A549 (cell line): ENCODE results near the gene CYB5D1. TPM values are rescaled to one million over a fixed set of nuclear protein-coding genes. Genes with fewer than 3 reads are reported as not detected.
A peak's percentile ranks its signal among the peaks of the same experiment; 100 is the strongest.

Experiments used
- ATAC-seq, 2 experiments: fragments of 200-7000 bp in 1 of 2; fragments of >200 bp in 1 of 2; cut with Nextera tagmentation in 1 of 2; cut with Tn5 transposase in 1 of 2; 3 replicates each; pipeline versions ENCODE4 v1.8.0 to v1.9.1; 2018 to 2020; ENCODE audit warnings: mild to moderate bottlenecking in 1 of 2, moderate library complexity in 1 of 2
- CTCF ChIA-PET: fragments of 300-600 bp; sonication (Branson Sonifier 250); formaldehyde crosslinking; extraction: SDS; loops from one replicate; lab custom pipeline; 2021; ENCODE audit warnings: antibody characterized with exemption, inconsistent platforms; lab: Yijun Ruan, JAX
- POLR2A ChIA-PET: fragments of 350-600 bp; formaldehyde crosslinking; extraction: SDS; loops from one replicate; lab custom pipeline; 2021; ENCODE audit warnings: antibody characterized with exemption, inconsistent platforms; lab: Yijun Ruan, JAX
- DNase-seq, 2 experiments: peaks; one replicate each; pipeline versions ENCODE4 v3.0.0 to v3.0.0-alpha.2; 2011 to 2016; ENCODE audit warnings: low read depth in 1 of 2, low spot score in 1 of 2
- FAIRE-seq: peaks from 2 replicates; lab custom pipeline; 2011; peaks lifted over from hg19 to GRCh38; lab: Jason Lieb, UNC
- H3K27ac ChIP-seq, 2 experiments: fragments of >200 bp; sonication (Bioruptor Twin); formaldehyde crosslinking; 3 replicates each; pipeline ENCODE4 v1.5.1; 2016 to 2017
- H3K4me1 ChIP-seq: fragments of >200 bp; sonication (Bioruptor Twin); formaldehyde crosslinking; 3 replicates; pipeline ENCODE4 v1.6.1; 2016
- H3K4me2 ChIP-seq: fragments of >200 bp; sonication (Bioruptor Twin); formaldehyde crosslinking; 3 replicates; pipeline ENCODE4 v1.6.1; 2016
- H3K4me3 ChIP-seq: fragments of >200 bp; sonication (Bioruptor Twin); formaldehyde crosslinking; 3 replicates; pipeline ENCODE4 v1.5.1; 2016
- H3K9me3 ChIP-seq: fragments of >200 bp; sonication (Bioruptor Twin); formaldehyde crosslinking; 3 replicates; pipeline ENCODE4 v1.6.1; 2016
- CBX2 ChIP-seq: fragments of 200-600 bp; sonication (generic); IDR thresholded peaks from 2 replicates; pipeline ENCODE4 v1.6.1; 2016; ENCODE audit warnings: low read depth, mild to moderate bottlenecking, borderline replicate concordance
- CHD2 ChIP-seq: fragments of 150-350 bp; IDR thresholded peaks from 2 replicates; pipeline ENCODE4 v1.6.1; 2014; ENCODE audit warnings: low read length; ENCODE audit not compliant: partially characterized antibody
- EP300 ChIP-seq, 2 experiments: fragments of >200 bp; sonication (Bioruptor Twin); formaldehyde crosslinking; IDR thresholded peaks; 2 replicates in 1 of 2; 3 replicates in 1 of 2; pipeline ENCODE4 v1.6.1; 2016 to 2017
- FOSB ChIP-seq: fragments of 250-450 bp; sonication (Bioruptor Pico); IDR thresholded peaks from 2 replicates; pipeline ENCODE4 v1.5.0; 2020; ENCODE audit warnings: mild to moderate bottlenecking, moderate library complexity
- FOXS1 ChIP-seq: fragments of 250-450 bp; sonication (Bioruptor Pico); IDR thresholded peaks from 2 replicates; pipeline ENCODE4 v1.5.0; 2020; ENCODE audit warnings: mild to moderate bottlenecking, moderate library complexity
- GATA3 ChIP-seq: IDR thresholded peaks from 2 replicates; pipeline ENCODE4 v1.6.1; 2012; ENCODE audit warnings: borderline replicate concordance
- HMGXB4 ChIP-seq: fragments of 250-450 bp; sonication (Bioruptor Pico); IDR thresholded peaks from 2 replicates; pipeline ENCODE4 v1.5.0; 2021; ENCODE audit warnings: mild to moderate bottlenecking, moderate library complexity, borderline replicate concordance
- HOXA7 ChIP-seq: fragments of 250-450 bp; sonication (Bioruptor Pico); IDR thresholded peaks from 2 replicates; pipeline ENCODE4 v1.5.0; 2020; ENCODE audit warnings: mild to moderate bottlenecking, moderate library complexity
- JUN ChIP-seq, 2 experiments: fragments of >200 bp; sonication (Bioruptor Twin); formaldehyde crosslinking; IDR thresholded peaks; 2 replicates in 1 of 2; 3 replicates in 1 of 2; pipeline ENCODE4 v1.6.1; 2016 to 2017
- KDM1A ChIP-seq: fragments of 200-600 bp; sonication (generic); IDR thresholded peaks from 2 replicates; pipeline ENCODE4 v1.6.1; 2016; ENCODE audit warnings: low read depth, mild to moderate bottlenecking
- KDM5A ChIP-seq: fragments of 200-600 bp; sonication (generic); IDR thresholded peaks from 2 replicates; pipeline ENCODE4 v1.6.1; 2016; ENCODE audit warnings: antibody characterized with exemption, mild to moderate bottlenecking
- MYC ChIP-seq: IDR thresholded peaks from 2 replicates; pipeline ENCODE4 v1.6.1; 2012; ENCODE audit warnings: mild to moderate bottlenecking, inconsistent platforms, low read length, improper control_type of control experiment, borderline replicate concordance
- NFE2L2 ChIP-seq: fragments of 150-350 bp; conservative IDR thresholded peaks from 2 replicates; pipeline ENCODE4 v1.6.1; 2014; ENCODE audit warnings: low read length
- POLR2A ChIP-seq: IDR thresholded peaks from 2 replicates; pipeline ENCODE4 v1.6.1; 2012; ENCODE audit warnings: mild to moderate bottlenecking, low read length
- RAD21 ChIP-seq, 2 experiments: fragments of >200 bp in 1 of 2; sonication (Bioruptor Twin) in 1 of 2; formaldehyde crosslinking in 1 of 2; IDR thresholded peaks in 1 of 2; conservative IDR thresholded peaks in 1 of 2; 2 replicates in 1 of 2; 3 replicates in 1 of 2; pipeline ENCODE4 v1.6.1; 2012 to 2018; ENCODE audit warnings: inconsistent platforms in 1 of 2
- RCOR1 ChIP-seq: fragments of 150-350 bp; IDR thresholded peaks from 2 replicates; pipeline ENCODE4 v1.6.1; 2014; ENCODE audit warnings: antibody characterized with exemption, low read length, low read depth
- REST ChIP-seq: fragments of 200-600 bp; sonication (generic); IDR thresholded peaks from 2 replicates; pipeline ENCODE4 v1.6.1; 2016; ENCODE audit warnings: antibody characterized with exemption, mild to moderate bottlenecking, moderate library complexity
- SMC3 ChIP-seq: fragments of >200 bp; sonication (Bioruptor Twin); formaldehyde crosslinking; IDR thresholded peaks from 3 replicates; pipeline ENCODE4 v1.6.1; 2018; ENCODE audit warnings: inconsistent platforms
- TFCP2L1 ChIP-seq: fragments of 250-450 bp; sonication (Bioruptor Pico); IDR thresholded peaks from 2 replicates; pipeline ENCODE4 v1.5.0; 2021; ENCODE audit warnings: mild to moderate bottlenecking
- ZNF302 ChIP-seq: fragments of 250-450 bp; sonication (Bioruptor Pico); IDR thresholded peaks from 2 replicates; pipeline ENCODE4 v1.9.0; 2021; ENCODE audit warnings: inconsistent platforms, mild to moderate bottlenecking, moderate library complexity
- WGBS: methylation state at CpG from one replicate; pipeline ENCODE4 v1.1.6; 2017; ENCODE audit errors: missing lambda C conversion rate; 5-methylcytosine and 5-hydroxymethylcytosine counted together
- polyA plus RNA-seq, 4 experiments: library from polyadenylated mRNA; depleted of rRNA in 3 of 4; stranded (reverse); fragments of >200 nt; fragmentation: RNase III in 1 of 4; extraction: RNeasy Plus Mini Kit Qiagen cat#74134 plus additional on column Dnase treatment in 1 of 4; gene quantifications; 2 replicates in 3 of 4; 3 replicates in 1 of 4; pipeline ENCODE4 v1.2.3, GENCODE V29; 2011 to 2017
- TF ChIP-seq, protein P1 (sequence below): IDR thresholded peaks from 2 replicates; pipeline ENCODE4 v1.6.1; 2012
- TF ChIP-seq, protein P2 (sequence below): fragments of 450-650 bp; IDR thresholded peaks from 2 replicates; pipeline ENCODE4 v1.6.1; 2014; ENCODE audit warnings: antibody characterized with exemption
- TF ChIP-seq, protein P3 (sequence below): fragments of >200 bp; sonication (Bioruptor Twin); formaldehyde crosslinking; IDR thresholded peaks from 3 replicates; pipeline ENCODE4 v1.5.1; 2016

Gene CYB5D1
- polyA plus RNA-seq, 2 of the 4 experiments (the other 2 are of a cell fraction), result 20.4 to 28.2 TPM

DNA sequence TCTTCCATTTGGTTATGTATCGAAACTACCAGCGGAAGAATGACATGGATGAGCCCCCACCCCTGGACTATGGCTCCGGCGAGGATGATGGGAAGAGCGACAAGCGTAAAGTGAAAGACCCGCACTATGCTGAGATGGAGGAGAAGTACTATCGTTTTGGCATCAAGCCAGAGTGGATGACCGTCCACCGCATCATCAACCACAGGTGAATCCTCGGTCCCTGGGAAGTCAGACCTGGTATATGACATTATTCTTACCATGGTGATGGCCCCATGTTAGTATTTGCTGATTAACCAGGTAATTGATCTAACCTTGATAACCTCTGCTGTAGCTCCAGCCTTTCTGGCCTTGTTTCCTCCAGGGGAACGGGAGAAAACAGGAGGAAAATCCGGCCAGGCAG lies 39.3 kb downstream of the CYB5D1 start:
- ATAC-seq (no peak), FAIRE-seq (no peak), DNase-seq (no peak)
- ChIA-PET POLR2A (no interaction called here), CTCF (interaction anchor here (0.7 to 15.1 kb wide), 27 partner anchors 8 to 164 kb away, joined by 3 to 339 read pairs (median 5); partner anchors contain the start of genes CHD3, CNTROB and KDM6B)
- 83% methylated on average over 13 of the region's 13 CpGs for WGBS
- Histone ChIP-seq H3K4me3 (no peak overlapping the region), H3K9me3 (no peaks in the 10 kb centered on the region), H3K4me1 (no peaks in the 10 kb centered on the region), H3K4me2 (no peak overlapping the region), H3K27ac (no peak overlapping the region)
- TF ChIP-seq TFCP2L1 (CRISPR knock-in tag), result no peak
- no peak for TF ChIP-seq EP300 (IDR thresholded peaks at IDR 0.05)
- no peak for TF ChIP-seq FOSB (CRISPR knock-in tag)
- TF ChIP-seq RCOR1, result no peak
- no peak for TF ChIP-seq CBX2
- TF ChIP-seq KDM1A, result no peak
- TF ChIP-seq POLR2A, result no peak
- no peak for TF ChIP-seq ZNF302 (CRISPR knock-in tag)
- no peak for TF ChIP-seq NFE2L2
- no peak for TF ChIP-seq KDM5A
- no peak for TF ChIP-seq REST
- TF ChIP-seq HOXA7 (CRISPR knock-in tag), result no peak
- TF ChIP-seq, protein P1, sequence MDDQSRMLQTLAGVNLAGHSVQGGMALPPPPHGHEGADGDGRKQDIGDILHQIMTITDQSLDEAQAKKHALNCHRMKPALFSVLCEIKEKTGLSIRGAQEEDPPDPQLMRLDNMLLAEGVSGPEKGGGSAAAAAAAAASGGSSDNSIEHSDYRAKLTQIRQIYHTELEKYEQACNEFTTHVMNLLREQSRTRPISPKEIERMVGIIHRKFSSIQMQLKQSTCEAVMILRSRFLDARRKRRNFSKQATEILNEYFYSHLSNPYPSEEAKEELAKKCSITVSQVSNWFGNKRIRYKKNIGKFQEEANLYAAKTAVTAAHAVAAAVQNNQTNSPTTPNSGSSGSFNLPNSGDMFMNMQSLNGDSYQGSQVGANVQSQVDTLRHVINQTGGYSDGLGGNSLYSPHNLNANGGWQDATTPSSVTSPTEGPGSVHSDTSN, result no peak
- no peak for TF ChIP-seq MYC
- TF ChIP-seq, protein P2, sequence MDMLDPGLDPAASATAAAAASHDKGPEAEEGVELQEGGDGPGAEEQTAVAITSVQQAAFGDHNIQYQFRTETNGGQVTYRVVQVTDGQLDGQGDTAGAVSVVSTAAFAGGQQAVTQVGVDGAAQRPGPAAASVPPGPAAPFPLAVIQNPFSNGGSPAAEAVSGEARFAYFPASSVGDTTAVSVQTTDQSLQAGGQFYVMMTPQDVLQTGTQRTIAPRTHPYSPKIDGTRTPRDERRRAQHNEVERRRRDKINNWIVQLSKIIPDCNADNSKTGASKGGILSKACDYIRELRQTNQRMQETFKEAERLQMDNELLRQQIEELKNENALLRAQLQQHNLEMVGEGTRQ, result no peak
- TF ChIP-seq GATA3, result no peak
- TF ChIP-seq CHD2, result no peak
- no peak for TF ChIP-seq HMGXB4 (CRISPR knock-in tag)
- no peak for TF ChIP-seq JUN (IDR thresholded peaks at IDR 0.05)
- no peak for TF ChIP-seq FOXS1 (CRISPR knock-in tag)

DNA sequence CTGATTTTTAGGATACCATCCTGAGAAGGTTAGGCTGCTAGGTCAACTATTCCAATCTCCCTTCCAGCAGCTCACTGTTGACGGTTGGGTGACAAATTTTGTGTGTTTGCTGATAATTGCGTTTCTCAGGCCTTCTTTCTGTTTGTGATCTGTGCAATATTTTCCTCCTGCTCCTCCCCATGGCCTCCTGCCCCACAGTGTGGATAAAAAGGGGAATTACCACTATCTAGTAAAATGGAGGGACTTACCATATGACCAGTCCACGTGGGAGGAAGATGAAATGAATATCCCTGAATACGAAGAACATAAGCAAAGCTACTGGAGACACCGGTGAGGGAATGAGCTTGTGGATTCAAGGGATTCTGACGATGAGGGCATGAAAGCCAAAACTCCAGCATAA lies 40.0 kb downstream of the CYB5D1 start:
- TF ChIP-seq, protein P2, result peak; percentile 60
- TF ChIP-seq JUN (IDR thresholded peaks at IDR 0.05) (no peak), RAD21 (conservative IDR thresholded peaks at IDR 0.05 in 1 of 2, IDR thresholded peaks at IDR 0.05 in 1 of 2) (peak; percentile 81 to 88), SMC3 (peak; percentile 85)
- TF ChIP-seq, protein P3, sequence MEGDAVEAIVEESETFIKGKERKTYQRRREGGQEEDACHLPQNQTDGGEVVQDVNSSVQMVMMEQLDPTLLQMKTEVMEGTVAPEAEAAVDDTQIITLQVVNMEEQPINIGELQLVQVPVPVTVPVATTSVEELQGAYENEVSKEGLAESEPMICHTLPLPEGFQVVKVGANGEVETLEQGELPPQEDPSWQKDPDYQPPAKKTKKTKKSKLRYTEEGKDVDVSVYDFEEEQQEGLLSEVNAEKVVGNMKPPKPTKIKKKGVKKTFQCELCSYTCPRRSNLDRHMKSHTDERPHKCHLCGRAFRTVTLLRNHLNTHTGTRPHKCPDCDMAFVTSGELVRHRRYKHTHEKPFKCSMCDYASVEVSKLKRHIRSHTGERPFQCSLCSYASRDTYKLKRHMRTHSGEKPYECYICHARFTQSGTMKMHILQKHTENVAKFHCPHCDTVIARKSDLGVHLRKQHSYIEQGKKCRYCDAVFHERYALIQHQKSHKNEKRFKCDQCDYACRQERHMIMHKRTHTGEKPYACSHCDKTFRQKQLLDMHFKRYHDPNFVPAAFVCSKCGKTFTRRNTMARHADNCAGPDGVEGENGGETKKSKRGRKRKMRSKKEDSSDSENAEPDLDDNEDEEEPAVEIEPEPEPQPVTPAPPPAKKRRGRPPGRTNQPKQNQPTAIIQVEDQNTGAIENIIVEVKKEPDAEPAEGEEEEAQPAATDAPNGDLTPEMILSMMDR, result peak; percentile 64
- TF ChIP-seq, all 56 proteins: peak for 4
- no peaks in the 10 kb centered on the region for H3K9me3 ChIP-seq
- H3K27ac ChIP-seq, result no peak overlapping the region
- no peak overlapping the region for H3K4me2 ChIP-seq
- peak; percentile 67 for FAIRE-seq
- POLR2A ChIA-PET, result interaction anchor here (1.4 kb wide), 1 partner anchor 41 kb away, joined by 5 read pairs; the partner anchor contains the start of gene NAA38
- peak; percentile 87 to 92 for ATAC-seq
- peak; percentile 55 to 72 for DNase-seq
- 61% methylated on average over 6 of the region's 6 CpGs for WGBS
- H3K4me1 ChIP-seq, result no peaks in the 10 kb centered on the region
- CTCF ChIA-PET, result interaction anchor here (0.7 to 15.1 kb wide), 35 partner anchors 8 to 173 kb away, joined by 3 to 339 read pairs (median 4); partner anchors contain the start of genes CHD3, CNTROB, CYB5D1 and KDM6B
- no peak overlapping the region for H3K4me3 ChIP-seq
